Ascending aorta (tissue), 2 donors: ENCODE data around the gene MYADML2. TPM values are rescaled to one million over a fixed set of nuclear protein-coding genes. Genes with fewer than 3 reads are reported as not detected.
A peak's percentile ranks its signal among the peaks of the same experiment; 100 is the strongest.

ENCODE experiments used
- DNase-seq, 2 donors: peaks; one replicate each; pipeline ENCODE4 v3.0.0-alpha.2; 2019; ENCODE audit warnings: low spot score in 2 of 2
- H3K27ac ChIP-seq, 2 donors: fragments of 200-600 bp; sonication (generic); one replicate each; pipeline ENCODE4 v1.5.1; 2016 to 2017; ENCODE audit warnings: mild to moderate bottlenecking in 1 of 2
- H3K27me3 ChIP-seq: fragments of 200-600 bp; sonication (generic); one replicate; pipeline ENCODE4 v1.5.1; 2017
- H3K36me3 ChIP-seq, 2 donors: fragments of 200-600 bp; sonication (generic); one replicate each; pipeline ENCODE4 v1.5.1; 2016
- H3K4me1 ChIP-seq, 2 donors: fragments of 200-600 bp; sonication (generic); one replicate each; pipeline ENCODE4 v1.5.1; 2016 to 2017; ENCODE audit warnings: mild to moderate bottlenecking in 1 of 2
- H3K4me3 ChIP-seq, 2 donors: fragments of 200-600 bp; sonication (generic); one replicate each; pipeline ENCODE4 v1.5.1; 2016 to 2017; ENCODE audit warnings: mild to moderate bottlenecking in 1 of 2
- H3K9me3 ChIP-seq, 2 donors: fragments of 200-600 bp; sonication (generic); one replicate each; pipeline ENCODE4 v1.5.1; 2016
- intact Hi-C: fragments of 100-400 bp; cut with DNase I; formaldehyde crosslinking; loops from one replicate; pipeline ENCODE4 v1.15.1; 2023
- total RNA-seq: library from RNA; depleted of rRNA; stranded (reverse); fragments of >200 nt; gene quantifications from one replicate; pipeline ENCODE4 v1.1.0, GENCODE V29; 2016
- TF ChIP-seq, protein P1 (sequence below), 3 experiments: fragments of 200-600 bp in 2 of 3; fragments of 450-650 bp in 1 of 3; sonication (generic) in 2 of 3; IDR thresholded peaks; one replicate each; pipeline ENCODE4 v1.5.1; 2016 to 2019; ENCODE audit warnings: antibody characterized with exemption in 3 of 3, mild to moderate bottlenecking in 1 of 3, moderate library complexity in 1 of 3

The MYADML2 gene
- total RNA-seq, 1 donor from 2014 or later, result not detected

GRCh38 chr17:81964081-81964849, 17.2 kb upstream of the MYADML2 start:
- intact Hi-C loops, result no loop called here
- Histone ChIP-seq H3K4me3 (no peak overlapping the region), H3K4me1 (peaks cover 16 to 17% of the 10 kb centered on the region in 2 donors), H3K9me3 (no peaks in the 10 kb centered on the region), H3K27me3 (peaks cover 21% of the 10 kb centered on the region), H3K36me3 (no peaks in the 10 kb centered on the region), H3K27ac (no peak overlapping the region)
- no peak for DNase-seq
- TF ChIP-seq, protein P1, sequence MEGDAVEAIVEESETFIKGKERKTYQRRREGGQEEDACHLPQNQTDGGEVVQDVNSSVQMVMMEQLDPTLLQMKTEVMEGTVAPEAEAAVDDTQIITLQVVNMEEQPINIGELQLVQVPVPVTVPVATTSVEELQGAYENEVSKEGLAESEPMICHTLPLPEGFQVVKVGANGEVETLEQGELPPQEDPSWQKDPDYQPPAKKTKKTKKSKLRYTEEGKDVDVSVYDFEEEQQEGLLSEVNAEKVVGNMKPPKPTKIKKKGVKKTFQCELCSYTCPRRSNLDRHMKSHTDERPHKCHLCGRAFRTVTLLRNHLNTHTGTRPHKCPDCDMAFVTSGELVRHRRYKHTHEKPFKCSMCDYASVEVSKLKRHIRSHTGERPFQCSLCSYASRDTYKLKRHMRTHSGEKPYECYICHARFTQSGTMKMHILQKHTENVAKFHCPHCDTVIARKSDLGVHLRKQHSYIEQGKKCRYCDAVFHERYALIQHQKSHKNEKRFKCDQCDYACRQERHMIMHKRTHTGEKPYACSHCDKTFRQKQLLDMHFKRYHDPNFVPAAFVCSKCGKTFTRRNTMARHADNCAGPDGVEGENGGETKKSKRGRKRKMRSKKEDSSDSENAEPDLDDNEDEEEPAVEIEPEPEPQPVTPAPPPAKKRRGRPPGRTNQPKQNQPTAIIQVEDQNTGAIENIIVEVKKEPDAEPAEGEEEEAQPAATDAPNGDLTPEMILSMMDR (IDR thresholded peaks at IDR 0.05), result no peak

DNA sequence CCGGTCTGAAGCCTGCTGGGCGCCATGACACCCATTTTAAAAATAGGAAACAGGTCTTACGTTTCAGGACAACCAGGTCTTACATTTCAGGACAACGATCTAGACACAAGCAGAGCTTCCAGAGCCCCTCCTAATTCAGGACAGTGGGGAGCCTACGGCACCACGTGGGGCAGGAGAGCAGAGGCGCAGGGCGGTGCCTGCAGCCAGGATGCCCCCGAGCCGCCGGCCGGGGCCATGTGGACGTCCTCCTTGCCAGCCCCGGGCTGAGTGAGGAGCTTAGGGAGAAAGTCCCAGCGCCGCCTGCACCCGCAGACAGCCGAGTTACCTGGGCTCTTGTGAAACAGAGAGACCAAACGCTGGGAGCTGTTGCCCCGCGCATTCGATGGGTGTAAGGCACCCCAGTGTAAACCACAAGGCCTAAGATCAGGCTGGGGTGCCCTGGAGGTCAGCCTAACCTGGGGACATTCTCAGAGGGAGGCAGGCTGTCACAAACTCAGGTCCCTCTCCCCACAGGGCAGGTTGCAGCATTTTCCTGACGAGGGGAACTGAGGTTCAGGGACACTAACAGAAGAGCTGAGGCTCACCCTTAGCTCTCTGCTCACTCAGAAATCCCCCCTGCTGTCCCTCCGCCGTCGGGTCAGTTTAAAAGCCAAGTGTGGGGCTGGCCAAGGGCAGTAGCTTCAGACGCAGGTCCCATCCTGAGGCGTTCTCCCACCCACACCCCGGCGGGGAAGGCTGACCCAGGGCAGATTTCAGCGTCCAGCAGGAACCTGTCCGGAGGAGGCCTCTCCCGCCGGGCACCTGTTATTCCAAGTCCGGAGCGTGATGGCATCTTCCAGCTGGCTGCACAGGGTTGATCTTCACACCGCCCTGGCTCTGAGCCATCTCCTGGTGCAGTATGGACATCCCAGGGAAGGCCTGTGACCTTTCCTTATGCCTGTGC, 15.7 kb upstream of the MYADML2 start:
- H3K9me3 ChIP-seq, result no peaks in the 10 kb centered on the region
- peaks cover 29% of the 10 kb centered on the region for H3K27me3 ChIP-seq
- no peak overlapping the region for H3K4me3 ChIP-seq
- no peaks in the 10 kb centered on the region for H3K36me3 ChIP-seq
- peaks cover 11 to 12% of the 10 kb centered on the region in 2 donors for H3K4me1 ChIP-seq
- TF ChIP-seq, protein P1 (IDR thresholded peaks at IDR 0.05), result no peak
- no peak overlapping the region for H3K27ac ChIP-seq
- DNase-seq, result no peak
- intact Hi-C loops, result no loop called here

DNA sequence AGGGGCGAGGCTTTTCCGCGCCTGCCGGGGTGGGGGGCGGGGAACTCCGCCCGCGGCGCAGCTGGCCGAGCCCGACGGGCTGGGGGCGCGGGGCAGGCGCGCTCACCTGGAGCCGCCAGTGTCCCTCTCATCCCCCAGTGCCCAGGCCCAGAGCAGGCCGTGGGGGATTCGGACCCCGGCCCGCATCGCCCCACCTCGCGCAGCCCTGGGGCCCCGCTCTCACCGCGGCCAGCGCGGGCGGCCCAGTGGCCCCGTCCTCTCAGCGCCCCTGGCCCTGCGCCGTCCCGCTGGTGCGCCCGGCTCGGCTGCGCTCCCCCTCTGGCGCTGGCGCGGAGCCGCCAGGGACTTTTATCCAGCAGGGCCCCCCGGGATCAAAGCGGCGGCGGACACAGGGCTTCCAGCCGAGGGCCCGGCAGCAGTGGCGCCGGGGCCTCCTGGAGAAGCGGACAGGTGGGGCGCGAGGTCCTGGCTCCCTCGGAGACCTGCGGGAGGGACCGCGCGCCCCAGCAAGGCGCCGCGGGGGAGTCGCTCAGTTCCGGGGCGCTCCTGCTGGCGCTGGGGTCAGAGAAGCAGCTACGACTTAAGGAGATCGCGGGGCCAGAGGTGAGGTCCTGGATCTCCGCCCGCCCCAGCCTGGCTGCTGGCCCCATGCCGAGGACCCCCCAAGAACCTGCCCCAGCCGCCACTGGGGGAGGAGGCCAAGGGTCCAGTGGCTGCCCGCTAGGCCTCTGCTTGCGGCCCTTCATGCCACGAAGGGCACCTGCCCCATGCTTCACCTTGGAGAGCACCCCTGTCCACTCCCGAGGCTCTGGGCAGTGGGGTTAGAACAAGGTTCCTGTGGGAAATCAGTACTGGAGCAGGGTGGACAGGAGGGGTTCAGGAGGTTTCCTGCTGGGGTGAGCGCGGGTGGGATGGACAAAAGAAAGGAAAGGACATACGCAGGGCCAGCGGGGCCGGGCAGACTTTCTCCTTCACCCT, 14.8 kb upstream of the MYADML2 start:
- TF ChIP-seq, protein P1 (IDR thresholded peaks at IDR 0.05), result no peak
- Histone ChIP-seq H3K27ac (no peak overlapping the region), H3K4me1 (peaks cover 10 to 11% of the 10 kb centered on the region in 2 donors), H3K27me3 (peaks cover 29% of the 10 kb centered on the region), H3K36me3 (no peaks in the 10 kb centered on the region), H3K9me3 (no peaks in the 10 kb centered on the region), H3K4me3 (no peak overlapping the region)
- DNase-seq, result no peak
- intact Hi-C loops, result no loop called here

DNA sequence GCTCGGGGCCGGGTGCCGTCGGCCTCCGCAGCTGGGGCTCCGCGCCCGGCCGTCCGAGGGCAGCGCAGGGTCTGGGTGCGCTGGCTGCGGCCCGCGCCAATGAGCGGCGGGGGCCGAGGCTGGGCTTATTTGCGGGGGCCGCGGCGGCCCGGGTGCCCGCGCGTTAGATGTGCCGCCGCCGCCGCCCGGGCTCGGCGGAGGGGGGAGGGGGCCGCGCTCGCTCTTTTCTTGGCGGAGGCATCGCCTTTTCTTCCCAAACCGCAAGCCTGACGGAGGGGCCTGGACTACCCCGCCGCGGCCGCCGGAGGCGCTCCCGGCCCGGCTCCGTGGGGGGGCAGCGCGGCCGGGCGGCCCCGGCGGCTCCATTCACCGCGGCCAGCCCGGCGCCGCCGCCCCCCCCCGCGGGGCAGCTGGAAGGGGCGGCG, 14.1 kb upstream of the MYADML2 start, which contains the start of gene NOTUM:
Gene NOTUM (minus strand): TSS at position 101 of the 425 bp plus-strand sequence. CDS start 278 bp downstream, outside the sequence.
- TF ChIP-seq, protein P1 (IDR thresholded peaks at IDR 0.05), result peak in 1 of 3 experiments; percentile 25
- no peaks in the 10 kb centered on the region for H3K9me3 ChIP-seq
- H3K4me3 ChIP-seq, result peak within 1 kb of the TSS; percentile 50 to 64
- no peaks in the 10 kb centered on the region for H3K36me3 ChIP-seq
- DNase-seq, result no peak
- H3K4me1 ChIP-seq, result peaks cover 10 to 11% of the 10 kb centered on the region in 2 donors
- H3K27ac ChIP-seq, result no peak within 1 kb of the TSS
- H3K27me3 ChIP-seq, result peaks cover 29% of the 10 kb centered on the region
- intact Hi-C loops, result no loop called here
